HG03342 (cell line): ENCODE results near the gene AK5.

Experiments used
- ATAC-seq: cut with Tn5 transposase; IDR thresholded peaks from one replicate; pipeline ENCODE4 v1.9.1; 2021; ENCODE audit warnings: mild to moderate bottlenecking, moderate library complexity; ENCODE audit not compliant: unreplicated experiment

The AK5 gene

GRCh38 chr1:77348549-77348948 lies 66.7 kb downstream of the AK5 start:
- ATAC-seq: no peak

- ATAC-seq: no peak
Observed at GRCh38 chr1:77349275-77349674, 67.5 kb downstream of the AK5 start.

GRCh38 chr1:77350012-77350770 lies 68.4 kb downstream of the AK5 start:
- ATAC-seq: no peak

- ATAC-seq: no peak
Observed at GRCh38 chr1:77354536-77354935, 72.7 kb downstream of the AK5 start.

GRCh38 chr1:77355010-77355409 lies 73.2 kb downstream of the AK5 start:
- no peak for ATAC-seq

- ATAC-seq: no peak
Observed at GRCh38 chr1:77356136-77356535, 74.3 kb downstream of the AK5 start.

GRCh38 chr1:77360256-77360655 lies 78.4 kb downstream of the AK5 start:
- ATAC-seq: no peak

- ATAC-seq: no peak
Observed at GRCh38 chr1:77361621-77362020, 79.8 kb downstream of the AK5 start.

GRCh38 chr1:77370161-77370560 lies 88.3 kb downstream of the AK5 start:
- ATAC-seq: no peak

- ATAC-seq: peak; percentile 46
Observed at GRCh38 chr1:77370583-77371306, 88.9 kb downstream of the AK5 start.

GRCh38 chr1:77371396-77371795 lies 89.6 kb downstream of the AK5 start:
- ATAC-seq: no peak

GRCh38 chr1:77373702-77374101 lies 91.9 kb downstream of the AK5 start:
- no peak for ATAC-seq

GRCh38 chr1:77375541-77375940 lies 93.7 kb downstream of the AK5 start:
- ATAC-seq: no peak

GRCh38 chr1:77375990-77376389 lies 94.2 kb downstream of the AK5 start:
- ATAC-seq: no peak

GRCh38 chr1:77378723-77379535 lies 97.1 kb downstream of the AK5 start:
- no peak for ATAC-seq

- ATAC-seq: no peak
Observed at GRCh38 chr1:77382366-77382765, 100.5 kb downstream of the AK5 start.

- ATAC-seq: no peak
Observed at GRCh38 chr1:77383236-77383635, 101.4 kb downstream of the AK5 start.

- no peak for ATAC-seq
Observed at GRCh38 chr1:77385551-77385950, 103.7 kb downstream of the AK5 start.

- ATAC-seq: no peak
Observed at GRCh38 chr1:77386276-77386675, 104.5 kb downstream of the AK5 start.

GRCh38 chr1:77387553-77387952 lies 105.7 kb downstream of the AK5 start:
- no peak for ATAC-seq

GRCh38 chr1:77388661-77389060 lies 106.8 kb downstream of the AK5 start:
- ATAC-seq: no peak

GRCh38 chr1:77392486-77392885 lies 110.7 kb downstream of the AK5 start:
- ATAC-seq: no peak
